Coronary artery (tissue), 2 donors: Measurements from ENCODE around the gene SLC51A.
"Not testable (repeated sequence)": the region's sequence is repeated elsewhere in the genome, so short reads cannot be mapped to it uniquely, and the experiment has no call there.

ENCODE experiments used
- DNase-seq: peaks from one replicate; pipeline ENCODE4 v3.0.0-alpha.2; 2017; ENCODE audit warnings: low spot score
- H3K27ac ChIP-seq, 2 donors: fragments of 200-600 bp; sonication (generic); one replicate each; pipeline ENCODE4 v1.5.1; 2016 to 2019
- H3K4me3 ChIP-seq: fragments of 200-600 bp; sonication (generic); 2 replicates; pipeline ENCODE4 v1.5.1; 2016; ENCODE audit warnings: mild to moderate bottlenecking, moderate library complexity
- CTCF ChIP-seq: fragments of 200-600 bp; sonication (generic); IDR thresholded peaks from one replicate; pipeline ENCODE4 v1.5.1; 2019; ENCODE audit warnings: antibody characterized with exemption

Gene SLC51A

DNA sequence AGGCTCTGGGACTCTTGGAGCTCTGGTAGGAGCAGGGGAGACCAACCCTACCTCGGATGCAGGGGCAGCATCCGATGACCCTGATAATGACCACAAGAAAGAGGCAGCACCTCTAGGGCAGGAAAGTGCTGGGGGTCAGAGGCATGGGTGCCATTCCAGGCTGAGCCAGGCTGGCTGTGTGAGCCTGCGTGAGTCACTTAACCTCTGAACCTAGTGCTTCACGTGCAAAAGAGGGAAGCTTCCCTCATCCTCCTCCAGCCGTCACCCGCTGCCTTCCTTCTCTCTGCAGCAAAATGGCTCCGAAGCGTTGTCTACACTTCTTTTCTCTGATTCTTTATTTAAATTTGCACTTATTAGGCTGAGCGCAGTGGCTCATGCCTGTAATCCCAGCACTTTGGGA, 40.6 kb upstream of the SLC51A start:
- H3K27ac ChIP-seq, result no peak overlapping the region
- no peak for DNase-seq
- no peak overlapping the region for H3K4me3 ChIP-seq
- TF ChIP-seq CTCF, result no peak

GRCh38 chr3:196177567-196177966, 38.8 kb upstream of the SLC51A start:
- no peak for TF ChIP-seq CTCF
- Histone ChIP-seq H3K27ac (no peak overlapping the region), H3K4me3 (no peak overlapping the region)
- DNase-seq, result no peak

DNA sequence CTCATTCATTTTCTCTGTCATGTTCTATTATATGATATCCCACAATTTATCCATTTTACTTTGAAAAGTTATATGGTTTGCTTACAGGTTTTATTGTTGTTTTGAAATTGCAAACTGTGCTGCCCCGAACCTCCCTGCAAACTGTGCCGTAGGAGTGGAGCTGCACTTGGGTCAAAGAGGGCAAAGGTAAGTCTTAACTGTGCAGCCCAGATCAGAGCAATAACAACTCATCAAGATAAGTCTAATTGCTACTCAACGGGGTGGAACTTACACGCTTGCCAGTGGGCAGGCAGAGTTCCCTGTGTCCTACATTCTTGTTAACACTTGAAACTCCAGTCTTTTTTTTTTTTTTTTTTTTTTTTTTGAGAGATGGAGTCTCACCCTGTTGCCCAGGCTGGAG, 38.4 kb upstream of the SLC51A start:
- TF ChIP-seq CTCF, result no peak
- no peak for DNase-seq
- H3K27ac ChIP-seq, result no peak overlapping the region
- H3K4me3 ChIP-seq, result no peak overlapping the region

GRCh38 chr3:196178993-196179379, 37.3 kb upstream of the SLC51A start:
- no peak for DNase-seq
- TF ChIP-seq CTCF, result no peak
- Histone ChIP-seq H3K4me3 (no peak overlapping the region), H3K27ac (no peak overlapping the region)

DNA sequence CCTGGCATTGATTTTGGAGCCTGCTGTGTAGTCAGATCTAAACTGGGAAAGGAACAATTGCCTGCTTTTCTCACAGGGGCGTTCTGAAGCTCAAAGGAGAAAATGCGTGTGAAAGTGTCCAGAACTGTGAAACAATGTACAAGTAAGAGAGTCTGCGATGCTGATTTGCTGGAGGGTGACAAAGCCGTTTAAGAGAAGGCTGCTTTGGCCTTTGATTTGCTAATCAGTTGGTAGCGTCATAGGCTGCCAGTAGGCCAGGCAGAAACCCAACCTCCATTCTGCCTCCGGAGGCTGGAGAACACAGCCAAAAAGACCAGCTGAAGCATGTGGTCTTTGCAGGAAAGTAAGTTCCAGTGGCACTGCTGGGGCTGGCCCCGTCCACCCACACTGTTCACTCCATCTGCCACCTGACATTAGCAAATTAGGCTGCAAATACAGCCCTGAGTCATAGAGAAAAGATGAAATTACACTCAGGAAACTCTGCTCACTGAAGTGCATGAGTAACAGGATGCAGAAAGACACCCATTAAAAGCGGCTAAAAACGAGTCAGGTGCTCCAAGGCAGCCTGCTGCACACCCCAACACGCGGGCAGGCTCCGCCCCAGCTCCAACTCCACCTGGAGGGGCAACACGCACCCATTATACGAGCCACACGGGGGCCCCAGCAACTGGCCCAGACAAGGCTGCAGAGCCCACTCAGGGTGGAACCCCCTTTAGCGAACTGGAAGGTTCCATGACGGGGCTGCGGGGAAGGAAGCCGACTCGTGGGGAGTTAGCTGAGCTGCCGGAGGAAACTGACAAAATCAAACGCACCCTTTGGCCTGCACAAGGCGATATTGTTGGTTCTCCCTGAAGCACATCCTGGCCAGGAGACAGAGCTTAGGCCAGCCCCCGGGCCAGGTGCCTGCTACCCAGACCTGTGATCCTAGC, 36.7 kb upstream of the SLC51A start:
- no peak for TF ChIP-seq CTCF
- no peak for DNase-seq
- H3K4me3 ChIP-seq, result no peak overlapping the region
- H3K27ac ChIP-seq, result no peak overlapping the region

- TF ChIP-seq CTCF, result no peak
- Histone ChIP-seq H3K4me3 (no peak overlapping the region), H3K27ac (no peak overlapping the region)
- no peak for DNase-seq
Measured at GRCh38 chr3:196180346-196180745, 36.0 kb upstream of the SLC51A start.

GRCh38 chr3:196181127-196181546, 35.2 kb upstream of the SLC51A start:
- DNase-seq, result no peak
- H3K4me3 ChIP-seq, result no peak overlapping the region
- no peak overlapping the region for H3K27ac ChIP-seq
- TF ChIP-seq CTCF, result no peak

DNA sequence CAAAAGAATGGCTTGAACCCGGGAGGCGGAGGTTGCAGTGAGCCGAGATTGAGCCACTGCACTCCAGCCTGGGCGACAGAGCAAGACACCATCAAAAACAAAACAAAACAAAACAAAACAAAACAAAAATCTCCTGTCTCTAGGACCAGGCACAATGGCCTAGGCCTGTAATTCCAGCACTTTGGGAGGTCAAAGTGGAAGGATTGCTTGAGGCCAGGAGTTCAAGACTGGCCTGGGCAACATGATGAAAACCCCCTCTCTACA, 32.2 kb upstream of the SLC51A start:
- not testable (repeated sequence) for H3K27ac ChIP-seq, H3K4me3 ChIP-seq, DNase-seq
